ENCODE data around the gene FADS6. TPM values are rescaled to one million over a fixed set of nuclear protein-coding genes. Genes with fewer than 3 reads are reported as not detected.

Gene FADS6
- total and polyA plus RNA-seq, 2 donors from 2014 or later = not detected

- FAIRE-seq (no peak), DNase-seq (no peak)
- Histone ChIP-seq H3K4me3 (ENCODE audit: low read length in 3 of 3) (no peak overlapping the region), H3K27me3 (ENCODE audit: control insufficient read depth, insufficient read depth, low read length) (peaks cover 12% of the 10 kb centered on the region), H3K27ac (ENCODE audit: low read depth in 2 of 2, low read length in 2 of 2) (no peak overlapping the region), H3K4me1 (ENCODE audit: control insufficient read depth in 2 of 3, insufficient read depth in 2 of 3, low read depth in 1 of 3, low read length in 3 of 3) (peaks cover 0 to 8% (median 0%) of the 10 kb centered on the region in 3 donors), H3K36me3 (ENCODE audit: control insufficient read depth in 2 of 3, insufficient read depth in 3 of 3, low read length in 3 of 3) (no peaks in the 10 kb centered on the region), H3K9ac (ENCODE audit: low read length in 3 of 3) (no peak overlapping the region), H3K9me3 (ENCODE audit: control insufficient read depth in 2 of 3, insufficient read depth in 1 of 3, low read length in 3 of 3) (no peaks in the 10 kb centered on the region)
- intact Hi-C loops (cut with DNase I) = no loop called here
- no peak for TF ChIP-seq CTCF (IDR thresholded peaks at IDR 0.05; ENCODE audit: borderline replicate concordance, extremely low read depth, insufficient read depth)
These were observed 26.8 kb upstream of the FADS6 start for GRCh38 chr17:74920306-74920620.

DNA sequence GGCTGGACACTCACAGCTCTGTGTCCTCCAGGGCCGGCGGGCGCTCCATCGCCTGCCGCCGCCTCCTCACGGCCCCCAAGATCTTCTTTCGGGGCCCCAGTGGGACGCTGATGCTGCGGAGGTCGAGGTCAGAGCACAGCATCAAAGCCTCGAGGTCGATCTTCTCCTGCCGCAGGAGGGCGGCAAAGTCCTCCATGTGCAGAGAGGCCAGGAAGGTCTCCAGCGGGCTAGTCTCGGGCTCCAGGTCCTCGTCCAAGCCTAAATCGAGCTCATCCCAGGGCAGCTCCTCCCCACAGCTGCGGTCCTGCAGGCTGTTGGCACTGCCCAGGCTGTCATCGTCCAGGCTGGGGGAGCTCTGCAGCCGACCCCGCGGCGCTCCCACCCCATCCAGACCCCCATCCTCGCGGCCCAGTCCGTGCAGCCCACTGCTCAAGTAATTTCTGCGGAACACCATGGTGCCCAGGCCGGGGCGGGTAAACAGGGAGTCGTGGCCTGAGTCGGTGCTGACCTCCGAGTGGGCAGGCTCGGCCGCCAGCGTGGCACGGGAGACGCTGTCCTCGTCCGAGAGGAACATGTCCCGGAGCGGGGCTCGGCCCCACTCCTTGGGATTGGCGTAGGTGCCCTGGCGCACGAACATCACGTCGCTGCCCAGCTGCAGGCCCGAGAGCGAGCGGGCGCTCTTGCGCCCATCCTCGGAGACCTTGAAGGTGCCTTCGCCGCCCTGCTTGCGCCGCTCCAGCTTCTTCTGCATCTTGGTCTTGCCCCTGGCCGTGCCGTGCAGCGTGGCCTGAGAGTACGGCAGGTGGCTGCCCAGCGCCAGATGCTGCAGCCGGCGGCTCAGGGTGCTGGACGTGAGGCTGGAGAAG, 26.2 kb upstream of the FADS6 start:
- DNase-seq = peak in 2 of 5 donors; percentile 24 to 45

GRCh38 chr17:74918906-74919305, 25.5 kb upstream of the FADS6 start:
- H3K36me3 ChIP-seq (ENCODE audit: control insufficient read depth in 2 of 3, insufficient read depth in 3 of 3, low read length in 3 of 3) = no peaks in the 10 kb centered on the region
- TF ChIP-seq CTCF (IDR thresholded peaks at IDR 0.05; ENCODE audit: borderline replicate concordance, extremely low read depth, insufficient read depth) = no peak
- no peak overlapping the region for H3K9ac ChIP-seq (ENCODE audit: low read length in 3 of 3)
- intact Hi-C loops (cut with DNase I) = no loop called here
- no peak overlapping the region for H3K27ac ChIP-seq (ENCODE audit: low read depth in 2 of 2, low read length in 2 of 2)
- DNase-seq = no peak
- peaks cover 0 to 4% (median 0%) of the 10 kb centered on the region in 3 donors for H3K4me1 ChIP-seq (ENCODE audit: control insufficient read depth in 2 of 3, insufficient read depth in 2 of 3, low read depth in 1 of 3, low read length in 3 of 3)
- no peak for FAIRE-seq
- H3K9me3 ChIP-seq (ENCODE audit: control insufficient read depth in 2 of 3, insufficient read depth in 1 of 3, low read length in 3 of 3) = no peaks in the 10 kb centered on the region
- peaks cover under 1% of the 10 kb centered on the region for H3K27me3 ChIP-seq (ENCODE audit: control insufficient read depth, insufficient read depth, low read length)
- no peak overlapping the region for H3K4me3 ChIP-seq (ENCODE audit: low read length in 3 of 3)

More for the DNA sequence above, 26.2 kb upstream of the FADS6 start:
- peaks cover 0 to 8% (median 0%) of the 10 kb centered on the region in 3 donors for H3K4me1 ChIP-seq (ENCODE audit: control insufficient read depth in 2 of 3, insufficient read depth in 2 of 3, low read depth in 1 of 3, low read length in 3 of 3)
- no peak overlapping the region for H3K9ac ChIP-seq (ENCODE audit: low read length in 3 of 3)
- H3K27ac ChIP-seq (ENCODE audit: low read depth in 2 of 2, low read length in 2 of 2) = no peak overlapping the region
- H3K4me3 ChIP-seq (ENCODE audit: low read length in 3 of 3) = no peak overlapping the region
- TF ChIP-seq CTCF (IDR thresholded peaks at IDR 0.05; ENCODE audit: borderline replicate concordance, extremely low read depth, insufficient read depth) = no peak
- H3K9me3 ChIP-seq (ENCODE audit: control insufficient read depth in 2 of 3, insufficient read depth in 1 of 3, low read length in 3 of 3) = no peaks in the 10 kb centered on the region
- intact Hi-C loops (cut with DNase I) = no loop called here
- H3K36me3 ChIP-seq (ENCODE audit: control insufficient read depth in 2 of 3, insufficient read depth in 3 of 3, low read length in 3 of 3) = no peaks in the 10 kb centered on the region
- FAIRE-seq = no peak
- peaks cover 6% of the 10 kb centered on the region for H3K27me3 ChIP-seq (ENCODE audit: control insufficient read depth, insufficient read depth, low read length)

Data from kidney (tissue), 14 donors.